Neural crest cell (in vitro differentiated cells): Measurements from ENCODE around the gene ABCA2. TPM values are rescaled to one million over a fixed set of nuclear protein-coding genes. Genes with fewer than 3 reads are reported as not detected.
"Not testable (repeated sequence)": the region's sequence is repeated elsewhere in the genome, so short reads cannot be mapped to it uniquely, and the experiment has no call there.

ENCODE experiments used
- DNase-seq: peaks from one replicate; pipeline ENCODE4 v3.0.0; 2021; ENCODE audit warnings: low read depth, mixed read lengths, low spot score
- H3K27ac Mint-ChIP-seq: one replicate; pipeline ENCODE4 v1.8.0; 2021; ENCODE audit warnings: mild to moderate bottlenecking, mixed read lengths; ENCODE audit not compliant: unreplicated experiment
- H3K27me3 Mint-ChIP-seq: 2 replicates; pipeline ENCODE4 v1.8.0; 2021; ENCODE audit warnings: low read depth, mild to moderate bottlenecking, mixed read lengths
- H3K36me3 Mint-ChIP-seq: 2 replicates; pipeline ENCODE4 v1.8.0; 2021; ENCODE audit warnings: low read depth, mild to moderate bottlenecking, mixed read lengths
- H3K4me1 Mint-ChIP-seq: 2 replicates; pipeline ENCODE4 v1.8.0; 2021; ENCODE audit warnings: mixed read lengths
- H3K4me3 Mint-ChIP-seq: one replicate; pipeline ENCODE4 v1.8.0; 2021; ENCODE audit warnings: mild to moderate bottlenecking, mixed read lengths
- H3K9me3 Mint-ChIP-seq: 2 replicates; pipeline ENCODE4 v1.8.0; 2021; ENCODE audit warnings: mixed read lengths
- total RNA-seq: library from RNA; stranded (reverse); gene quantifications from 2 replicates; pipeline ENCODE4 v1.2.1, GENCODE V29; 2021
- TF ChIP-seq, protein P1 (sequence below): fragments of 200-600 bp; sonication (generic); conservative IDR thresholded peaks from 2 replicates; pipeline ENCODE4 v1.5.0; 2021; ENCODE audit warnings: antibody characterized with exemption, mild to moderate bottlenecking

Gene ABCA2
- total RNA-seq, 1 donor from 2014 or later: 37.1 TPM

DNA sequence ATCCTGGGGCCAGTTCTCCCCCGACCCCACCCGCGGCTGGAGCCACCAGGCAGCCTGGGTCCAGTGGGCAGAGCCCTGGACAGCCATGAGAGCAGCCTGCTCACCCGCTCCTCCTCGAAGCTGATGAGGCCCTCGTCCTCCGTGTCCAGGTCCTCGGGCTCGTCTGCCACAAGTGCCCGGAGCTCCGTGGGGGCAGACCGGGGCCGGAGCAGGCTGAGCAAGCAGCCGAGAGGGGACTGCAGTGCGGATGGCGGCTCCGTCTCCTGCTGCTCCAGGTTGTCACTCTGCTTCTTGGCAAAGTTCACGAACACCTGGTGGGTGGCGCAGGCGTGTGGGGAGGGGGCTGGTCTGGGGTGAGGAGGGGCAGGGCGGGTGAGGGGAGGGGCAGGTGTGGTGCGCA lies 19.7 kb downstream of the ABCA2 start:
- H3K4me3 Mint-ChIP-seq: no peak overlapping the region
- TF ChIP-seq, protein P1, sequence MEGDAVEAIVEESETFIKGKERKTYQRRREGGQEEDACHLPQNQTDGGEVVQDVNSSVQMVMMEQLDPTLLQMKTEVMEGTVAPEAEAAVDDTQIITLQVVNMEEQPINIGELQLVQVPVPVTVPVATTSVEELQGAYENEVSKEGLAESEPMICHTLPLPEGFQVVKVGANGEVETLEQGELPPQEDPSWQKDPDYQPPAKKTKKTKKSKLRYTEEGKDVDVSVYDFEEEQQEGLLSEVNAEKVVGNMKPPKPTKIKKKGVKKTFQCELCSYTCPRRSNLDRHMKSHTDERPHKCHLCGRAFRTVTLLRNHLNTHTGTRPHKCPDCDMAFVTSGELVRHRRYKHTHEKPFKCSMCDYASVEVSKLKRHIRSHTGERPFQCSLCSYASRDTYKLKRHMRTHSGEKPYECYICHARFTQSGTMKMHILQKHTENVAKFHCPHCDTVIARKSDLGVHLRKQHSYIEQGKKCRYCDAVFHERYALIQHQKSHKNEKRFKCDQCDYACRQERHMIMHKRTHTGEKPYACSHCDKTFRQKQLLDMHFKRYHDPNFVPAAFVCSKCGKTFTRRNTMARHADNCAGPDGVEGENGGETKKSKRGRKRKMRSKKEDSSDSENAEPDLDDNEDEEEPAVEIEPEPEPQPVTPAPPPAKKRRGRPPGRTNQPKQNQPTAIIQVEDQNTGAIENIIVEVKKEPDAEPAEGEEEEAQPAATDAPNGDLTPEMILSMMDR: no peak
- H3K4me1 Mint-ChIP-seq: no peaks in the 10 kb centered on the region
- H3K9me3 Mint-ChIP-seq: no peaks in the 10 kb centered on the region
- no peaks in the 10 kb centered on the region for H3K27me3 Mint-ChIP-seq
- H3K27ac Mint-ChIP-seq: no peak overlapping the region
- no peaks in the 10 kb centered on the region for H3K36me3 Mint-ChIP-seq
- DNase-seq: no peak

DNA sequence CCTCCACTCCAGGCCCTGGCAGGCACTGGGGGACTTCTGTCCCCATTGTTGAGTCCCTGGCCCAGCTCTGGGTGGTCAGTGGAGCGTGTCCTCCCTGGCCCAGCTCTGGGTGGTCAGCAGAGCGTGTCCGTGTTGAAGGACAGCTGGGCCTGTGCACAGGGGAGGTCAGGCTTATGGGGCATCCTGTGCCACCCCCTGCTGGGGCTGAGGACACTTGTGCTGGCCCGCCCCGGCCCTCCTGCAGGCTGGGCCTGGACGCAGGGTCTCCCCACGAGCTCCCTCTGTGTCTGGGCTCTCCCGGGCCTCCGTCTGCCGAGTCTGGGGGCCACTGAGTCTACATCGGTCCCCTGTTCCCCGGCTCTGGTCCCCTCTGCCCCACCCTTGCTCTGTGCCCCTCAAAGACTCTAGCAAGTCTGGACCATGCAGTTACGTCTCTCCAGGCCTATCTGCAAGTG lies 20.2 kb downstream of the ABCA2 start:
- DNase-seq: no peak
- H3K4me1 Mint-ChIP-seq: no peaks in the 10 kb centered on the region
- no peaks in the 10 kb centered on the region for H3K27me3 Mint-ChIP-seq
- no peaks in the 10 kb centered on the region for H3K36me3 Mint-ChIP-seq
- H3K27ac Mint-ChIP-seq: no peak overlapping the region
- no peak overlapping the region for H3K4me3 Mint-ChIP-seq
- TF ChIP-seq, protein P1: no peak
- no peaks in the 10 kb centered on the region for H3K9me3 Mint-ChIP-seq

DNA sequence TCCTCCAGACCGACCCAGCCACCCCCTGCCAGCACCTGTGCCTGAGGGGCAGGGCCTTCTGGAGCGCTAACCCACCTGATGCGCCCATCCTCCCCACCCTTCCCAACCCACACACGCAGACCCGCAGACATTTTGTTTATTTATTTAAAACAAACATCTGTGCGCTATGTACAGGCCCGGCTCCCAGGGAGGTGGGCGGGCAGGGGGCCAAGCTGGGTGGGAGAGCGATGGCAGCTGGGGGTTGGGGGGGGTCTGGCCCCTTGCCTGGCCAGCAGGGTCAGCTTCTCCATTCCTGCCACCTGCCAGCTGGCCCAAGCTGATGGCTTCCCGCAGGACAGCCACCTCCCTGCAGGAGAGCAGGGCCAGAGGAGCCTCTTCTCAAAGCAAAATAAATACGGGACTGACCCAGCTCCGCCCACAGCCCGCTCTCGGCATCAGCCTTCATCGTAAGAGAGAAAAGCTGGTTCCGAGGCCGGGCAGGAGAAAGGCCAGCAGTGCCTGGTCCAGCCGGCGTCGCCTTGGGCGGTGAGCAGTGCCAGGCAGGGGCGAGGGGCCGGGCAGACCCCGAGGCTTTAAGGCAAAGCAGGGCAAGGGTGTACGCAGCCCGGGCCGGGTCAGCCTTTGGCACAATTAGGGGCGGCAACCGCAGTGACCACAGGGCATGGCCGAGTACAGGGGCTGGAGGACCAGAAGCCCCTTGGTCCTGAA lies 20.8 kb downstream of the ABCA2 start:
- no peaks in the 10 kb centered on the region for H3K27me3 Mint-ChIP-seq
- no peaks in the 10 kb centered on the region for H3K36me3 Mint-ChIP-seq
- DNase-seq: no peak
- TF ChIP-seq, protein P1: no peak
- no peak overlapping the region for H3K27ac Mint-ChIP-seq
- H3K9me3 Mint-ChIP-seq: no peaks in the 10 kb centered on the region
- H3K4me1 Mint-ChIP-seq: no peaks in the 10 kb centered on the region
- no peak overlapping the region for H3K4me3 Mint-ChIP-seq

DNA sequence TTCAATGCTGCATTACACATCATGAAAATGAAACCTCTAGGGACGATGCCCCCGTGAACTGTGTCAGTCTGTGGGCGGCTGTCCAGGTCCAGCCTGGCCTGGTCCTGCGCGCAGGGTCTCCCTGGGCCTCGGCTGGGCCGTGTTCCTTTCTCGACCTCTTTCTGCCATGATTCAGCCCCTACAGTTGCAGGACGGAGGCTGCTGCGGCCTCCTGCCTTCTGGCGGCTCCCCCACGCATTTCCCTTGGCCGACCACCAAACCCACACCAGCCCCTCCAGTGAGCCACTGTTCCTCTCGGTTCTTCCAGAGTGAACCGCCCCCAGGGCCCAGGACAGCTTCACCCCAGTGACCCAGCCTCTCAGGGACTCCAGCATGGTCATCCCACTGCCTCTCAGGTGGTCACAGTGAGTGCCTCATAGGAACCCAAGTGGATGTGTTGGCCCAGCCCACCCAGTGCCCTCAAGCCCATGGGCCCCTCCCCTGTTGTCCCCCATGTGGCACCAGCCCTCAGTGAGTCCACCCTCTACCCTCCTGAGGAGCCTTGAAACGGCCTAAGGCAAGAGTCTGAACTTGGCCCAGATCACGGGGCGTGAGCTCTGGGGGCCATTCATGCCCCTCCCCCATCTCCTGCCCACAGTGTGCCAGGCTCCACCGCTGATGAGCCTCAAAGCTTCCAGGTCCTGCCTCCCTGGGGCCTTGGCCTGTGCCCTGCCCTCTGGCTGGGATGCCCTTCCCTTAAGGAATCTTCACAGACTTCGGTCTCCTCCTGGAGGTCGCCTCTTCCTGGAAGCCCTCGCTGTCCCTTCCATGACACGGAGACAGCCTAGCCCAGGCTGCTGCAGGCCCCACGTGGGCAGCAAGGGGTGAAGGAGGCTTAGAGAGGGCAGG lies 21.7 kb downstream of the ABCA2 start:
- H3K4me1 Mint-ChIP-seq: no peaks in the 10 kb centered on the region
- H3K27ac Mint-ChIP-seq: no peak overlapping the region
- H3K27me3 Mint-ChIP-seq: no peaks in the 10 kb centered on the region
- H3K36me3 Mint-ChIP-seq: no peaks in the 10 kb centered on the region
- H3K9me3 Mint-ChIP-seq: no peaks in the 10 kb centered on the region
- TF ChIP-seq, protein P1: no peak
- no peak overlapping the region for H3K4me3 Mint-ChIP-seq
- no peak for DNase-seq

DNA sequence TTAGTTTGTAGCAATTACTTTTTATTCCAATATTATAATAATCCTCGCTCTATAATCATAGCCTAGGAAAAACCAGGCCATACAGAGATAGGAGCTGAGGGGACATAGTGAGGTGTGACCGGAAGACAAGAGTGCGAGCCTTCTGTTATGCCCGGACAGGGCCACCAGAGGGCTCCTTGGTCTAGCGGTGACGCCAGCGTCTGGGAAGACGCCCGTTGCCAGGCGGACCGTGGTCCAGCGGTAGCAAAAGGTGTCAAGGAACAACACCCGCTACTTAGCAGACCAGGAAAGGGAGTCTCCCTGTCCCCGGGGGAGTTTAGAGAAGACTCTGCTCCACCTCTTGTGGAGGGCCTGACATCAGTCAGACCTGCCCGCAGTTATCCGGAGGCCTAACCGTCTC lies 23.8 kb downstream of the ABCA2 start:
- H3K4me3 Mint-ChIP-seq, H3K9me3 Mint-ChIP-seq, H3K36me3 Mint-ChIP-seq, DNase-seq, H3K4me1 Mint-ChIP-seq, H3K27me3 Mint-ChIP-seq, H3K27ac Mint-ChIP-seq: not testable (repeated sequence)
- TF ChIP-seq, protein P1: peak; percentile 55
